GM12878 (cell line): ENCODE data around the gene EPHA8. TPM values are rescaled to one million over a fixed set of nuclear protein-coding genes. Genes with fewer than 3 reads are reported as not detected.

Source experiments
- CBX3 ChIP-seq: fragments of 200-600 bp; sonication (generic); IDR thresholded peaks from 2 replicates; pipeline ENCODE4 v1.6.1; 2016; ENCODE audit warnings: low read depth, borderline replicate concordance
- FOS ChIP-seq: IDR thresholded peaks from 3 replicates; pipeline ENCODE4 v1.6.1; 2011; ENCODE audit warnings: borderline replicate concordance; ENCODE audit not compliant: insufficient read length; ENCODE audit errors: extremely low read depth
- GATAD2B ChIP-seq: fragments of 450-650 bp; conservative IDR thresholded peaks from 2 replicates; pipeline ENCODE4 v1.6.1; 2017; ENCODE audit warnings: low read depth, mild to moderate bottlenecking, moderate library complexity
- KLF5 ChIP-seq: fragments of 450-650 bp; IDR thresholded peaks from 2 replicates; pipeline ENCODE4 v1.6.1; 2014; ENCODE audit warnings: mild to moderate bottlenecking; ENCODE audit not compliant: partially characterized antibody
- PAX8 ChIP-seq: fragments of 450-650 bp; IDR thresholded peaks from 2 replicates; pipeline ENCODE4 v1.6.1; 2017; ENCODE audit warnings: mild to moderate bottlenecking, moderate library complexity
- TBL1XR1 ChIP-seq: IDR thresholded peaks from 2 replicates; pipeline ENCODE4 v1.6.1; 2012; ENCODE audit warnings: low read depth, low read length, improper control_type of control experiment
- ZBTB4 ChIP-seq: fragments of 450-650 bp; formaldehyde crosslinking; IDR thresholded peaks from 2 replicates; pipeline ENCODE4 v1.4.0; 2022; ENCODE audit warnings: mild to moderate bottlenecking, moderate library complexity
- polyA plus RNA-seq, 11 experiments: library from polyadenylated mRNA; depleted of rRNA in 4 of 11; unstranded in 6 of 11; stranded (reverse) in 5 of 11; fragments of >200 nt; fragmentation: Nextera tagmentation in 4 of 11; fragmentation: Illumina TruSeq in 1 of 11; extraction: Ambion mirVana in 4 of 11; extraction: Trizol in 1 of 11; gene quantifications; 1 replicate in 1 of 11; 2 replicates in 10 of 11; pipeline versions ENCODE4 v1.2.1 to v1.2.3, GENCODE V29; 2011 to 2016; ENCODE audit warnings: inconsistent platforms in 2 of 11, missing spikeins in 2 of 11, low read depth in 1 of 11
- total RNA-seq, 4 experiments: library from RNA; depleted of rRNA in 3 of 4; stranded (reverse); fragments of >200 nt in 3 of 4; fragmentation: Illumina TruSeq in 1 of 4; extraction: Trizol in 1 of 4; gene quantifications; 2 replicates each; pipeline versions ENCODE4 v1.2.1 to v1.2.3, GENCODE V29; 2013 to 2021
- TF ChIP-seq, protein P1 (sequence below): IDR thresholded peaks from 2 replicates; pipeline ENCODE4 v1.6.1; 2011; ENCODE audit warnings: borderline replicate concordance, low read depth, mild to moderate bottlenecking, moderate library complexity, low read length; ENCODE audit not compliant: insufficient read depth, poor library complexity, severe bottlenecking
- TF ChIP-seq, protein P2 (sequence below): IDR thresholded peaks from 2 replicates; pipeline ENCODE4 v1.6.1; 2011; ENCODE audit warnings: mild to moderate bottlenecking, low read depth, low read length, moderate library complexity; ENCODE audit not compliant: insufficient replicate concordance
- TF ChIP-seq, protein P3 (sequence below): fragments of 450-650 bp; IDR thresholded peaks from 2 replicates; pipeline ENCODE4 v1.6.1; 2017; ENCODE audit warnings: borderline replicate concordance
- TF ChIP-seq, protein P4 (sequence below): IDR thresholded peaks from 2 replicates; pipeline ENCODE4 v1.6.1; 2012; ENCODE audit warnings: mild to moderate bottlenecking, low read depth, low read length

Gene EPHA8
- total and polyA plus RNA-seq, 10 of the 15 experiments (the other 5 are each of a cell fraction or from before 2014, with no cell fraction given) = not detected

DNA sequence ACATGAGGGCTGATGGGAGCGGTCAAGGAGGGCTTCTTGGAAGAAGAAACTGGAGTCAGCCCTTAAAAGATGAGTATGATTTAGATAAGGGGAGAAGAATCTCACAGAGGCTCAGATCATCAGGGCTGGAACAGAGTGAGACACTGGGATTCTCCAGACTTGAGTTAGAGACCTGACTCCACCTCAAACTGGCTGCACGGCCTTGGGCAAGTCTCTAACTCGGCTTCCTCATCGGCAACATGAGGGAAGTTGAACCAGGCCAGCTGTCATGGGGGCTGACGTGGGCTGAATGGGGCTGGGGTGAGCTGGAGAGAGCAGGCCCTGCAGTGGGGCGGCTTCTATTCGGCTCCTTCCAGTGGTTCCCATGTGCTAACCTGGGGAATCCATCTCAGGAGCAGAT is 82.6 kb downstream of the EPHA8 start (continued):
- TF ChIP-seq, protein P1, sequence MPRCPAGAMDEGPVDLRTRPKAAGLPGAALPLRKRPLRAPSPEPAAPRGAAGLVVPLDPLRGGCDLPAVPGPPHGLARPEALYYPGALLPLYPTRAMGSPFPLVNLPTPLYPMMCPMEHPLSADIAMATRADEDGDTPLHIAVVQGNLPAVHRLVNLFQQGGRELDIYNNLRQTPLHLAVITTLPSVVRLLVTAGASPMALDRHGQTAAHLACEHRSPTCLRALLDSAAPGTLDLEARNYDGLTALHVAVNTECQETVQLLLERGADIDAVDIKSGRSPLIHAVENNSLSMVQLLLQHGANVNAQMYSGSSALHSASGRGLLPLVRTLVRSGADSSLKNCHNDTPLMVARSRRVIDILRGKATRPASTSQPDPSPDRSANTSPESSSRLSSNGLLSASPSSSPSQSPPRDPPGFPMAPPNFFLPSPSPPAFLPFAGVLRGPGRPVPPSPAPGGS = no peak
- TF ChIP-seq FOS = no peak
- no peak for TF ChIP-seq CBX3
- TF ChIP-seq, protein P2, sequence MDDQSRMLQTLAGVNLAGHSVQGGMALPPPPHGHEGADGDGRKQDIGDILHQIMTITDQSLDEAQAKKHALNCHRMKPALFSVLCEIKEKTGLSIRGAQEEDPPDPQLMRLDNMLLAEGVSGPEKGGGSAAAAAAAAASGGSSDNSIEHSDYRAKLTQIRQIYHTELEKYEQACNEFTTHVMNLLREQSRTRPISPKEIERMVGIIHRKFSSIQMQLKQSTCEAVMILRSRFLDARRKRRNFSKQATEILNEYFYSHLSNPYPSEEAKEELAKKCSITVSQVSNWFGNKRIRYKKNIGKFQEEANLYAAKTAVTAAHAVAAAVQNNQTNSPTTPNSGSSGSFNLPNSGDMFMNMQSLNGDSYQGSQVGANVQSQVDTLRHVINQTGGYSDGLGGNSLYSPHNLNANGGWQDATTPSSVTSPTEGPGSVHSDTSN = no peak
- no peak for TF ChIP-seq KLF5
- no peak for TF ChIP-seq PAX8
- TF ChIP-seq, protein P3, sequence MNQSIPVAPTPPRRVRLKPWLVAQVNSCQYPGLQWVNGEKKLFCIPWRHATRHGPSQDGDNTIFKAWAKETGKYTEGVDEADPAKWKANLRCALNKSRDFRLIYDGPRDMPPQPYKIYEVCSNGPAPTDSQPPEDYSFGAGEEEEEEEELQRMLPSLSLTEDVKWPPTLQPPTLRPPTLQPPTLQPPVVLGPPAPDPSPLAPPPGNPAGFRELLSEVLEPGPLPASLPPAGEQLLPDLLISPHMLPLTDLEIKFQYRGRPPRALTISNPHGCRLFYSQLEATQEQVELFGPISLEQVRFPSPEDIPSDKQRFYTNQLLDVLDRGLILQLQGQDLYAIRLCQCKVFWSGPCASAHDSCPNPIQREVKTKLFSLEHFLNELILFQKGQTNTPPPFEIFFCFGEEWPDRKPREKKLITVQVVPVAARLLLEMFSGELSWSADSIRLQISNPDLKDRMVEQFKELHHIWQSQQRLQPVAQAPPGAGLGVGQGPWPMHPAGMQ = no peak
- no peak for TF ChIP-seq ZBTB4 (CRISPR knock-in tag)
- no peak for TF ChIP-seq TBL1XR1
- no peak for TF ChIP-seq GATAD2B
- TF ChIP-seq, protein P4, sequence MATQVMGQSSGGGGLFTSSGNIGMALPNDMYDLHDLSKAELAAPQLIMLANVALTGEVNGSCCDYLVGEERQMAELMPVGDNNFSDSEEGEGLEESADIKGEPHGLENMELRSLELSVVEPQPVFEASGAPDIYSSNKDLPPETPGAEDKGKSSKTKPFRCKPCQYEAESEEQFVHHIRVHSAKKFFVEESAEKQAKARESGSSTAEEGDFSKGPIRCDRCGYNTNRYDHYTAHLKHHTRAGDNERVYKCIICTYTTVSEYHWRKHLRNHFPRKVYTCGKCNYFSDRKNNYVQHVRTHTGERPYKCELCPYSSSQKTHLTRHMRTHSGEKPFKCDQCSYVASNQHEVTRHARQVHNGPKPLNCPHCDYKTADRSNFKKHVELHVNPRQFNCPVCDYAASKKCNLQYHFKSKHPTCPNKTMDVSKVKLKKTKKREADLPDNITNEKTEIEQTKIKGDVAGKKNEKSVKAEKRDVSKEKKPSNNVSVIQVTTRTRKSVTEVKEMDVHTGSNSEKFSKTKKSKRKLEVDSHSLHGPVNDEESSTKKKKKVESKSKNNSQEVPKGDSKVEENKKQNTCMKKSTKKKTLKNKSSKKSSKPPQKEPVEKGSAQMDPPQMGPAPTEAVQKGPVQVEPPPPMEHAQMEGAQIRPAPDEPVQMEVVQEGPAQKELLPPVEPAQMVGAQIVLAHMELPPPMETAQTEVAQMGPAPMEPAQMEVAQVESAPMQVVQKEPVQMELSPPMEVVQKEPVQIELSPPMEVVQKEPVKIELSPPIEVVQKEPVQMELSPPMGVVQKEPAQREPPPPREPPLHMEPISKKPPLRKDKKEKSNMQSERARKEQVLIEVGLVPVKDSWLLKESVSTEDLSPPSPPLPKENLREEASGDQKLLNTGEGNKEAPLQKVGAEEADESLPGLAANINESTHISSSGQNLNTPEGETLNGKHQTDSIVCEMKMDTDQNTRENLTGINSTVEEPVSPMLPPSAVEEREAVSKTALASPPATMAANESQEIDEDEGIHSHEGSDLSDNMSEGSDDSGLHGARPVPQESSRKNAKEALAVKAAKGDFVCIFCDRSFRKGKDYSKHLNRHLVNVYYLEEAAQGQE = no peak
